Measurements from ENCODE around the gene TRHDE. TPM values are rescaled to one million over a fixed set of nuclear protein-coding genes. Genes with fewer than 3 reads are reported as not detected.

Gene TRHDE
- total and polyA plus RNA-seq, 9 of the 15 experiments (the other 6 are each of a cell fraction or from before 2014, with no cell fraction given) = 0.03 to 0.29 (median 0.09) TPM

- Histone ChIP-seq H3K4me1 (replicated peaks in 1 of 2; ENCODE audit: control insufficient read depth in 2 of 2, insufficient read depth in 2 of 2, low read length in 2 of 2) (no peaks in the 10 kb centered on the region), H4K20me1 (replicated peaks; ENCODE audit: control insufficient read depth, insufficient read depth, low read length) (no peaks in the 10 kb centered on the region), H3K4me2 (ENCODE audit: insufficient read depth, low read length) (no peak overlapping the region), H3K36me3 (ENCODE audit: control insufficient read depth, insufficient read depth, low read length) (no peaks in the 10 kb centered on the region), H3K27me3 (ENCODE audit: control insufficient read depth in 2 of 2, insufficient read depth in 2 of 2, low read length in 2 of 2) (no peaks in the 10 kb centered on the region), H3K27ac (ENCODE audit: extremely low read depth, low read depth, low read length) (no peak overlapping the region), H3K9me3 (replicated peaks; ENCODE audit: control insufficient read depth, insufficient read depth, low read depth, low read length) (no peaks in the 10 kb centered on the region; the same call in none of the 2 replicates), H2AFZ (ENCODE audit: low read depth, low read length) (no peak overlapping the region), H3K79me2 (ENCODE audit: control insufficient read depth, insufficient read depth, low read length) (no peaks in the 10 kb centered on the region), H3K4me3 (no peak overlapping the region), H3K9ac (ENCODE audit: insufficient read depth in 1 of 2, low read depth in 2 of 2, low read length in 2 of 2) (no peak overlapping the region), H3K9me1 (ENCODE audit: control insufficient read depth, insufficient read depth, low read length) (no peaks in the 10 kb centered on the region)
- no TSS peak for BruUV-seq (replicated peaks)
- TF ChIP-seq CCNT2 (IDR thresholded peaks at IDR 0.05; ENCODE audit: borderline replicate concordance, extremely low read depth, insufficient read length, low read depth, low read length) = no peak
- TF ChIP-seq KLF1 (tag; IDR thresholded peaks at IDR 0.05) = no peak
- TF ChIP-seq ZC3H4 (CRISPR knock-in tag; IDR thresholded peaks at IDR 0.05; ENCODE audit: borderline replicate concordance) = no peak
- TF ChIP-seq NCOA4 (IDR thresholded peaks at IDR 0.05; ENCODE audit: partially characterized antibody) = no peak
- no peak for TF ChIP-seq BRD9 (IDR thresholded peaks at IDR 0.05; ENCODE audit: low read depth, partially characterized antibody)
- TF ChIP-seq ZBED1 (IDR thresholded peaks at IDR 0.05) = no peak
- TF ChIP-seq PHF20 (IDR thresholded peaks at IDR 0.05; ENCODE audit: partially characterized antibody) = no peak
- no peak for TF ChIP-seq ZZZ3 (IDR thresholded peaks at IDR 0.05)
- no peak for TF ChIP-seq HDAC1 (IDR thresholded peaks at IDR 0.05)
- WGBS (ENCODE audit: insufficient coverage, low coverage, missing lambda C conversion rate) = 10% methylated on average over 1 of the region's 1 CpG
- ATAC-seq = no peak
- intact Hi-C loops (cut with micrococcal nuclease) = no loop called here
- DNase-seq (ENCODE audit: extremely low read depth in 1 of 4, low spot score in 3 of 4) = no peak
- ChIA-PET CTCF (ENCODE audit: low intra/inter-chr PET ratio) (no interaction called here), POLR2A (no interaction called here)
- in situ Hi-C loops (cut with MboI) = no loop called here
- no peak for FAIRE-seq
Measured at GRCh38 chr12:72610854-72611358, 338.7 kb downstream of the TRHDE start.
